IPS-NIHi11 (cell line): ENCODE data around the gene LRP1B.
"Not testable (repeated sequence)": the region's sequence is repeated elsewhere in the genome, so short reads cannot be mapped to it uniquely, and the experiment has no call there.

Experiments
- DNase-seq: peaks from one replicate; pipeline ENCODE4 v3.0.0; 2012; ENCODE audit warnings: mixed read lengths, low spot score

LRP1B gene

DNA sequence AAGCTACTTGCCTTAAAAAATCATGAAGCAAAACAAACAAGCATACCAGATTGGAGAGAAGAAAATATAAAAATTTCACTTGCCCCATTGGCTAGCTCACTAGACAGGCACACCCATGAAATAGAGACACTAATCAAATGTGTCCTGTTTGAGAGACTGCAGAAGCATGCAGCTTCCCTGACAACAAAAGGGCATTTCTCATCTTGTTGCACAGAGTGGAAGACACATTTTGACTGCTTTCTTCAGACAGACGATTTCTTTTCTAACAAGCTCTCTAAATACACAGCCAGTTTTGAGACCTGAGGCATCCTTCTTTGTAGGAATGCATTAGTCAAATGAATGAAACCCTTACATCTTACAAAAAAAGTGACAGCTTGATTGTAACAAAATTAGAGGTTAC, 1792.0 kb downstream of the LRP1B start:
- DNase-seq, result no peak

DNA sequence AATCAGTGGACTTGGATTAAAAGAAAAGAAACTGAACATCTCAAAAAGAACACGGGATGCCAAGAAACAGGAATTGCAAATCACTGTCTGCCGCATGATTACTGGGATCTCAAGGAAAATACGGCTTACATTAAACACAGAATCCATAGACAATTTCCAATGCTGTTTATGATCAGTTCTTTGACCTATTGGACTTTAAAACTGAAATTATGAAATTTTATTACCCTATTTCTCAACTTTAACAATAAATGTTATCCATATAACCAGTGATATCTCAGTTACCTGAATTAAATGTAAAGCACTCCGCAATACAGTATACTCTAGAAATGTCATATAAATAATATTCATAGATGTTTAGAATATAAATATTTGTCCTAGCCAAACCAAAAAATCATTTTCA, 1793.8 kb downstream of the LRP1B start:
- DNase-seq, result no peak

DNA sequence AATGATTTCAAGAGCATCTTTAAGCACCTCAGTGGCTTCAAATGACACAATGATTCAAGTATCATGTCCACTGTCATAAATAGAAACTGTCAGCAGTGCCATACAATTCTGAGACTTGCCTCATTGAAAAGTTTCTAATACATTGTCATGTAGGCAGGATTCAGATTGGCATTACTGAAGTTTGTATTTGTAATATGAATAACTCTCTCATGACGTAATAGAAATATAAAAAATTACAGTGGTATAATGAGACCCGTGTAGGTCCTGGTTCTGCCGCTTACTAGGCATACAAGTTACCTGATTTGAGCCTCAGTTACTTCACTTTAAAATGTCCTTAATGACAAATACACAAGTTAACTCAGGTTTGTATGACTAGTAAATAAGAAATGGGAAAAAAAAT, 1814.5 kb downstream of the LRP1B start:
- DNase-seq, result no peak

DNA sequence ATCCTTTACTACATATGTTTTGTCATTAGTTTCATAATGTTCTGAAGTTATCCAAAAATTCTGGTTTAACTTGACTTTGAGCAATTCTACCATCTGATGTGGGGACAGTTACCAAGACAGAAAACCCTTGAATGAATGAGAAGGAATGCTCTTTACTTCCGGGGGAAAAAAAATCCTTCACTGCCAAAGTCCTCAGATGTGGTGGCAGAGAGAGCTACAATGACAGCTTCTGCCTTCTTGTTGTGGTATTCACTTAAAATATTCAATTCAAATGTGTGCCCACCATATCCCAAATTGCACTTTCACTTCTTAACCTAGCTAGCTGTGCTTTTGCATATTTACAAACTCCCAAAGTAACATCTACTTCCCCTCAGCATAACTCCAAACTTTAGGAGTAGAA, 1818.9 kb downstream of the LRP1B start:
- no peak for DNase-seq

DNA sequence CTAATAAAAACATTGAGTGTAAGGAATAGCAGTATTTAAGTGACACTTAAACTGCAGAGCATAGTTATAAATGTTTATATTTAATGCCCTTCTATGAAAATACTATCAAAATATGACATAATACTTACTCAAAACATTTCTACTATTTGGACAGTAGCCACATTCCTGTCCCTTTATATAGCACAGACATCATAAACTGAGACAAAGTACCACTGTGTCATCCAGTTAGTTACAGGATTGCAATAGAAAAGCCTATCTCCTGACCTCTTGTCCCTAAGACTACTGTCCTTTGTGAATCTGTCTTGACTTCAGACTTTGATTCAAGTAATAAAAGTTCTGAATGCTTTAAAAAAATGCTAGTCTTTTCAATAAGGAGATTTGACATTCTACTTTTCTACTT, 1822.1 kb downstream of the LRP1B start:
- no peak for DNase-seq

DNA sequence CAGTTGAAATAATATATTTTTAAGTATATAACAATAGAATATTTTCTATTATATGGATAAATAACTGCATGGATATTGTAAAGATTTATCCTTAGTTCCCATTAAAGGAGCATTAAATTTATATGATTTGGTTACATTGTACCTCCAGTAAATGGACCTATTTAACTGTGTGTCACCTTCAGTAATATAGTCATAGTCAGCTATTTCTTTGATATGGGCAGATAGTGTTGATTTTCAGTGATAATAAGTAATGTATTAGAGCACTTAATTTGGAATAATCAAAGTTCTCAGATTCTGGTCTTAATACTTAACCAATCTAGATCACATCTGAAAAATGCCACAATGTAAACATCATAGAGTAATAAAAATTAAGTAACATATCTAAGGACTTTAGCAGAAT, 1823.3 kb downstream of the LRP1B start:
- no peak for DNase-seq

DNA sequence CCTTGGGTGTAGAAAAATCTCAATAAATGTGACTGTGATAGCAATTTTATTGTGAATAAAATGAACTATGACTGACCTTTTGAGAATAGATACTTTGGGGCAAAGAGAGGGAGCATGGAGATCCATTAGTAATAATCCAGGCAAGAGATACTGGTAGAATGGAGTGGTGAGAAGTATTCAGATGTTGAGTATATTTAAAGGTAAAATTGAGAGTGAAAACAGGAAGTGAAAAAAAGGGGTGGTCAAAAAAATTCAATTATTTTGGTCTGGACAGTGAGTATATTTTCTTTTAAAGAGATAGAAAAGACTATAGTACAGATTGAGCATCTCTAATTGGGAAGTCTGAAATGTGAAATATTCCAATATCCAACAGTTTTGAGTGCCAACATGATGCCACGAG, 1835.0 kb downstream of the LRP1B start:
- DNase-seq, result no peak

DNA sequence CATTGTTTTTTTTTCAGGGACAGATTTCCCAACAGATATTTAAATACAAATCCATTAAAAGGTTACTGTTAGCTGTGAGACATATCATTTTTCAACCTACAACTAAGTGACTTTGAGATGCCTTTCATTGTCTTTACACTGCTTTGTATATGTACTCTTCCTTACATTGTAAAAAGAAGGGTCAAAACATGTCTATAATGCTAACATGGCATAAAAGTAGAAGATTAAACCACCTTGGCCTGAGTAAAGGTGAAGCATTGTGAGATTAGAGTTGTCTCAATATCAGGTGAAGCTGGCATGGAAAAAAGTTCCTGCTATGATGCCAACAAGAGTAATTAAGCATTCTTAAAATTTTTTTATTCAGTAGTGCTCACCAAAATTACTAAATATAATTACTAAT, 1842.1 kb downstream of the LRP1B start:
- DNase-seq, result no peak

DNA sequence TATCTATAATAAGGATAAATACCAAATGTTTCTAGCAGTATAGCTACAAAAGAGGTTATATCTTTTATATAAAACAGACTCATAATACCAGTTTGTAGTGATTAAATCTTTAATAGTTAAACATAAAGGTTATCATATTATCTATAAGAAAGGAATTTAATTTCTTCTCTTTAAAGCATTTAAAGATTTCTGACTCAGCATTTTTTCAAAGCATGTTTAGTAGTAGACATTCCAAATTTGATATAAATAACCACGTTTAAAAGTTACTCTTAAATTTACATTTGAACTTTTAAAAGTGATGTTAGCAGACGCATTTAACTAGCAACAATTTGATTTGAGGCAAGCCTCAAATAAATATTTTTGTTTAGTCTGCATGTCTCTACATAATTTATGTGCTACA, 1842.6 kb downstream of the LRP1B start:
- no peak for DNase-seq

DNA sequence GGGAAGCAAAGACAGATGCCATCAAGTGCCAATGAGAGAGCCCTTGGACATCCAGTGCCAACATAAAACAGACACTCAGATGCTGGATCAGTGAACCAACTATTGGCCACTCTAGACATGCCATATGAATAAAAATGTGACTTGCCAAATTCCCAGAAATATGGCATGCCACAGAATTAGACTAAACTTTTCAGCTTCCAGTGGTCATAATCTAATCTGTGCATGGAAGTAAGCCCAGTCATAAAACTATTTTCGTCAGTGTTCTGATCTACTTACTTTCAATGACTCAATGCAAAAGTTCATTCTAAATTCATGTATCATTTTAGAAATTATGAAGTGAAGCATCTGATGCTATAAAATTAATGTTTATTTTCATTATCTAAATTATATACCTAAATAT, 1844.4 kb downstream of the LRP1B start:
- no peak for DNase-seq

DNA sequence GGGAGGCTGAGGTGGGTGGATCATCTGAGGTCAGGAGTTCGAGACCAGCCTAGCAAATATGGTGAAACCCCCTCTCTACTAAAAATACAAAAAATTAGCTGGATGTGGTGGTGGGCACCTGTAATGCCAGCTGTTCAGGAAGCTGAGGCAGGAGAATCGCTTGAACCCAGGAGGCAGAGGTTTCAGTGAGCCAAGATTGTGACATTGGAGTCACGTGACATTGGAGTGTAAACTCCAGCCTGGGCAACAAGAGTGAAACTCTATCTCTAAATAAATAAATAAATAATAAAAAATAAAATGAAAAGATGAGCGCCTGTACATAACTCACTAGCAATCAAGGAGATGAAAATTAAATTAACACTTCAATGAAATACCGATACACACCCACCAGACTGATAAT, 1853.5 kb downstream of the LRP1B start:
- DNase-seq, result not testable (repeated sequence)

DNA sequence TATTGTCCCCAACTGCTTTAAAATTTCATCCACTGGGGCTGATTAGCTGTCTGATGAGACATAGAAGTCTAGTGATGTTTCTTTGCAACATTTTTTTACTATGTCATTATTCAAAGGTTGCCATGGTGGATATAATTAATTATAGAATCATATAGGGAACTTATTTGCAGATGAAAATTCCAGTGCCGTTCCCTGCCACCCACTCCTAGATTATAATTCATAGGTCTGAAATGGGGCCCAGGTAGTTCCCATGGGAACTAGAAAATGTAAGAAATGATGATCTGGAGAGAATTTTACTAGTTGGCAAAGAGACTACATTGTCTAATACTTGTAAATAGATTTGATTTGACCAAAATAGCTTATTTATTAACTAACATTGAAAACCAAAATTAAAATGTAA, 1854.2 kb downstream of the LRP1B start:
- DNase-seq, result no peak

DNA sequence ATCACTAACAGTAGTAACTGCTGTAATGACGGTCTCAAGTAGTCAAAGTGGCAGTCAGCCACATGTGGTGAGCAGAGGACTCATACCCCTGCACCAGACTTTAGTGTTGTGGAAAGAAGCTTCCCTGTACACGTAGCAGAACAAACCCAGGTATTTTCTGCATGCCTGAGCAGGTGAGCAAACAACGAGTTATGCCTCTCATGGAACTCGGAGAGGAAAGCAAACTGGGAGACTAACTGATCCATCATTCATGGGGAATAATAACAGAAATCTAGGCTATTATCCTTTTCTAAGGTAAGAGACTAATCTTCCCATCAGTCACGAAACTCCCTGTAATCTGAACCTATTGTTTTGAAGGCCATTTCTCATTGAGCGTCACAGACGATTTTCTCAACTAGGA, 1855.4 kb downstream of the LRP1B start:
- no peak for DNase-seq

DNA sequence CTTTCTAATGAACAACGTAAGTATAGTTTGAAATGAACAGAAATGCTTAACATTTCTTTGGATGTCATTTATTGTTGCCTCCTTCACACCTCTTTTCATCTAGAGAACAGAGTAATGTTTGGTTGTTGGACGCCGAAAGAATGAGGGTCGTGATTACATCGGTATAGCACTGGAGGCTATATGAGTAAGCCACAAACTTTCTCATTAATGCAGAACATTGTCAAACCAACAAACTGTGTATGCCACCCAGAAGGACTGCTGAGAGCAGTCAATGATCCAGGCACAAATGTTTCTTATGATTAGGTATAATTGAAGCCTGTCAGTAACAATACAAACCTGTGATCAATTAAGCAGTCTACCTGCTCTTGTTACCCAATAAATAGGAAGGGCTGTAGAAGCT, 1855.9 kb downstream of the LRP1B start:
- DNase-seq, result no peak

DNA sequence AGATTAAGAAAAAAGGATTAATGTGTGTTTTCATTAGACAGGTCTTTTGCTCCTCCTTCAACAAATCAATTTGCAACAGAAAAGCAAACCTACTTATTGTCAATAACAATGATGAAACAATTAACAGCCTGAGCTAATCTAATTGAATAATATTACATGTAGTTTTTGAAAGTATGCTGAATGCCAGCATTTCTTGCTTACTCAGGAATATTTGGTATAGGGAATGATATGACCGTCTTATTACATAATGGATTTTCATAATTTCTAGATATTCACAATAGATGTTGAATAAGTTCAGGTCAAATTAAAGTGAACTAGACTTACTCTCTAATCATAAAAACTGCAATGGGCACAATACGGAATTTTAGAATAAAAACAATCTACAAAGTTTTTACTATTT, 1856.9 kb downstream of the LRP1B start:
- DNase-seq, result no peak

DNA sequence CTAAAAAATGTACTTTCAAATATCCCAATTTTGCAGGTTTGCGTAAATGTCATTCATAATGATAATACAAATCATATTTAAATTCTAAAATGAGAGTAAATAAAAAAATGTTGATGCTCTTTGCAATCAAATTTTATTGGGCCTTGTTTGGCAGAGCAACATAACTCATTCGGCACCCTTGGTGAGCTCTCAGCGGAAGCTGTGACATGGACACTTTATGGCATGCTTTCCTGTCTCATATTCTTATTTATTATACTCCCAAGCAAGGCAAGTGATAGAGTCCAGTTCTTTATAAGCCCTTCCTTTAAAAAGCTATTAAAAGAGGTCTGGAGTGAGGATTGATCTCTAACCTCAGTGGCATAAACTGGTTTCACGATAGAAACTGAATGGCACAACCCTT, 1857.4 kb downstream of the LRP1B start:
- DNase-seq, result no peak

DNA sequence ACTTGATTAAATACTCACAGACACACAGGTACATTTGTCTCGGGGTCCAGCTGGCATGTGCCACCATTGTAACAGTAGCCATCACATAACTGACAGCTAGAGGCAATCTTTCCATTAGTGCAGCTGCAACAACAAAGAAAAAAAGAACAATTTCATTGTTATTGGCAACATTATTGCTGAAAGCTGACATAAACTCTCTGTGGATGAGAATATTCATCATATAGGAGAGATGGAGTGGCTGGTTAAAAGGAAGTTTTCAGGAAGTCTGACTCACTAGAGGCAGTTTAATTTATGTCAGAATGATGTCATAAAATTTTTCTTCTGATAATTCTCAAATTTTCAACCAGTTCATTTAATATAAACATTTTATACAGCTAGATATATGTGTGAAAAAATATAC, 1860.6 kb downstream of the LRP1B start:
- DNase-seq, result no peak

DNA sequence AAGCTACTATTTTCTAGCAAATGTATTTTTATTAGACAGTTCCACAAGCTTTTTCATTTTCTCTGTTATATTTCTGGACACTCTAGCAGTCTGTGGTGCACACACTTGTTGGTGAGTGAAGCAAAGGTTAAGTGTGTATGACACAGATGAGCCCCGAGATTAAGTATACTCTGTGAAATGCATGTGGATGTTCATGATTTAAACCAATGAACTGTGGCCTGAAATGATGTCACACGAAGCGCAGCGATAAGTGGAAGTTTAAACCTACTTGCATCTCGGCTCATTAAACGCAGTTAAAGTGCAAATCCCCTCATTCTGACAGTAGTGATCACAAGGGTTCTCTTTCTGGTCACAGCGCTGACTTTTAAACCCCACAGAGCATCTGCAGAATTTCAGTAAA, 1861.8 kb downstream of the LRP1B start:
- DNase-seq, result no peak

DNA sequence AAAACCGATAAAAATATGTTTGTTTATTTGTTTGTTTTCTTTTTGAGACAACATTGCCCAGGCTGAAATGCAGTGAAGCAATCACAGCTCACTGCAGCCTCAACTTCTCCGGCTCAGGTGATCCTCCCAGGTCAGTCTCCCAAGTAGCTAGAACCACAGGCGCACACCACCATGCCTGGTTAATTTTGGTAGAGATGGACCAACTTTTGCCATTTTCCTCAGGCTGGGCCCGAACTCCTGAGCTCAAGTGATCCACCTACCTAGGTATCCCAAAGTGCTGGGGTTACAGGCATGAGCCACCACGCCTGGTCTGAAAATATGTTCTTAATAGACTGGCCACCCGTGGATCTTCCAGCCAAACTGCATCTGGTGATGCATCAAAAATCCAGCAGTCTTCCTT, 1867.9 kb downstream of the LRP1B start:
- DNase-seq, result no peak

DNA sequence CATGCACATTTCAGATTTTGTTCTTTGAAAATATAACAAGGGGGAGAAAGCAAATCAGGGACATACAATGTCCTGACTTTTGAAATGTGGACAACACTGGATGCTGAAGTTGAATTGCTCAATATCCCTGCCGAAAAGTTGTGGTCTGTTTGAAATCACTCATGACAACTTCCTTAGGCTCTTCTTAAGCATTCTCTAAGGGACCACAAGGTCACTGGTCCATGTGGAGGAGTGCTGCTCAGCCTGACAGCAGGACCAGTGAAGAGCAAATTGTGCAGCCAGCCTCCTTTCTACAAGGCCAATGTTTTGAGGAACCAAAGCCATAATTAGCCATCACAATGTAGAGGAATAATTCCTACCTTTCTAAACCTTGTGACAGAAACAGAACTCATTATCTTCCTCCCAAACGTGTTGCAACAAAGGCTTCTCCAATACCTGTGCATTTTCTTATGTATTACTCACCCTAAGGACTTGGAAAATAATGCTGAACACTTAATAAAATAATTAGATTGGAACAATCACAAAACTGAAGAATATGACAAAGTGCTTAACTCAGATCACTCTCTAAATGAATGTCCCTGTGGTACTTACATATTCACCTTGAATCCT, 1873.0 kb downstream of the LRP1B start:
- no peak for DNase-seq

DNA sequence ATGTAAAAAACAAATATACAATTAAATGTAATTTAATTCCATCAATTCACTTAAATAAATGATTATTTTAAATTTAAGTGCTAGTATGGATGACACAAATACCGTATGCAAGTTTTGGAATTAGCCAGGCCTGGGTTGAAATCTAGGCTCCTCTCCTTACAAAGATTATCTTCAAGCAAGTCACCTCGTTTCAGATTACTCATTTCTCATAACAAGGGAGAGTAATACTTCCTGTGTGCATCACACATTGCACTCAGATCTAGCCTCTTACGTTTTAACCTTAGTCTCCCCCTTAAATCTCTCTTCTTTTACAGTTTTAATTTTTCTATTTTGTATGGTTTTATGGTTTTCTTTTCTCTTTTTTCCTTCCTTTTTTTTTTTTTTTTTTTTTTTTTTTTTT, 1874.7 kb downstream of the LRP1B start:
- DNase-seq, result no peak

DNA sequence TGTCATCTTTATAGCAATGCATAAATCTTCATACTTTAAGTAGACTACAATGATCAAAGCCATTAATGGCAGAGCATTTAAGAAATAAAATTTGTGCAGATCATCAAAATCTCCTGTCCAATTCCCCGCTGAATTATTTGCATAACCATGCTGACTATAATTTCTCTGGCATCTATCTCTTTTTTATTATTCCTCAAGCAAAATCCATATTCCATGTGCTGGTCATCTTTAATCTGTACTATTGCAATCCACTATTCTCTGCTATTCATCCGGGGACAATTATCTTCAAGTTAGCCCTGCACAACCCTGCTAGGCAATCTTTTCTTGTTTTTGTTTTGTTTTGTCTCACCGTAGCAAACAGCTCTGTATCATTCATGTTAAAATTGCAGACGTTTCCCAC, 1881.0 kb downstream of the LRP1B start:
- no peak for DNase-seq

DNA sequence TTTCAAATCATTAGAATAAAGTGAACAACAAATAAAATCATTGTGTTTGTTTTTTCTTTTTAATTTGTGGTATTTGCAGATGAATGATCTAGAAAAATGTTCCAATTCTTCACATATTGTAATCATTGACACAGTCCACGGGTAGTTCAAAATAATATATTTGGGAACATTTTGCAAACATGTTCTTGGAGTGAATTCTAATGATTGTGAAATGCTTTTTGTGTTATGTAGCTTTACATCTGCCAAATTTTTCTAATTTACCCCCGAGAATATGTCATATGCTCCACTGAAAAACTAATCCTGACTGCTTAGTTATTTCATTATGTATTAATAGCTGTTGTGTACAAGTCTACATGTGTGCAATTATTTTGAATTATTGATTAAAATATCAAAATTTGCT, 1882.2 kb downstream of the LRP1B start:
- DNase-seq, result no peak

DNA sequence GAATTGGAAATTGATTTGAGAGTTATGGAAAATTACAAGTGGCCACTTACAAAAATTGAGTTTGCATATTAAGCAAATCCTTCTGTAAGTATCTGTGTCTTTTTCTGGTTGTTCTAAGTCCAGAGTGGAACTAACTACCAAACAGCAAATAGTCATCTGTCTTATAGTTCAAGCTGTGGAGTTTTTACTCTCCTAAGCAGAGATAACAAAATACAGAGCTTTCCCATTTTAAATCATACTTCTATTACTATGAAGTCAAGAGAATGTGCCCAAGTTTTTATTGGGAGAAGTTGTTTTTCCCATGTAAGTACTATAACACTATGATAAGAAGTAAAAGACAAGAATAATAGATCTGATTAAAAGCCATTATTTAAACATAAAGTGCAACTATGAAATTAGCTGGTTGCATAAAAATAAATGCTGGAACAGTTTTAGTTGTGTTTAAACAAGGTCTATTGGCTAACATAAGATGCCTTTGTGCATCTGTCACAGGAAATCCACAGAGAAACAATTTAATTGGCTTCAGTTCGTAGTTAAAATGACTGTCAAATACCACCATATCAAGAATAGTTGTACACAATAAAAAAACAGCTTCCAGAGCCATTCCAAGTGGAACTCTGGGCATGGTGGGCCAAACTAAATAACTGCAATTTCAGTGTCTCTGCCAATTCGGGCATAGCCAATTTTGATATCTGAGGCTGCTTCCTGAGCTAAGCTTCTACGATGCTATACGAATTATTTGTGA, 1883.2 kb downstream of the LRP1B start:
- DNase-seq, result no peak
